ACC112 (cell line): ENCODE results near the gene ARHGAP11B.
"Not testable (repeated sequence)": the region's sequence is repeated elsewhere in the genome, so short reads cannot be mapped to it uniquely, and the experiment has no call there.

Experiments used
- H2AFZ ChIP-seq: fragments of 200-600 bp; sonication (generic); one replicate; pipeline ENCODE4 v1.6.0; 2017; ENCODE audit warnings: antibody characterized with exemption, low read length; ENCODE audit not compliant: unreplicated experiment
- H3K27ac ChIP-seq: fragments of 200-600 bp; sonication (generic); 2 replicates; pipeline ENCODE4 v1.5.1; 2014; ENCODE audit warnings: low read depth, mild to moderate bottlenecking, antibody characterized with exemption, low read length, moderate library complexity
- H3K27me3 ChIP-seq: fragments of 200-600 bp; sonication (generic); 2 replicates; pipeline ENCODE4 v1.6.1; 2014; ENCODE audit warnings: mild to moderate bottlenecking, antibody characterized with exemption, low read length, moderate library complexity, mixed read lengths; ENCODE audit not compliant: insufficient read depth
- H3K36me3 ChIP-seq: fragments of 200-600 bp; sonication (generic); 2 replicates; pipeline ENCODE4 v1.6.1; 2016; ENCODE audit warnings: mild to moderate bottlenecking, antibody characterized with exemption, low read length, moderate library complexity, mixed read lengths; ENCODE audit not compliant: insufficient read depth
- H3K4me1 ChIP-seq: fragments of 200-600 bp; sonication (generic); one replicate; pipeline ENCODE4 v1.6.1; 2016; ENCODE audit warnings: low read length, mixed read lengths; ENCODE audit not compliant: insufficient read depth, unreplicated experiment, control insufficient read depth
- H3K4me3 ChIP-seq: fragments of 200-600 bp; sonication (generic); 2 replicates; pipeline ENCODE4 v1.5.1; 2014; ENCODE audit warnings: mild to moderate bottlenecking, low read depth, low read length
- H3K79me2 ChIP-seq: fragments of 200-600 bp; sonication (generic); one replicate; pipeline ENCODE4 v1.6.0; 2016; ENCODE audit warnings: low read length; ENCODE audit not compliant: control insufficient read depth, unreplicated experiment, insufficient read depth

Gene ARHGAP11B

GRCh38 chr15:30625436-30626193, at the start of gene ARHGAP11B:
Gene ARHGAP11B, plus strand, starts transcription at chr15:30626128.
- not testable (repeated sequence) for H3K27me3 ChIP-seq, H3K36me3 ChIP-seq, H3K4me1 ChIP-seq
- peak within 1 kb of the TSS; percentile 95 for H3K27ac ChIP-seq
- peak within 1 kb of the TSS; percentile 82 for H3K4me3 ChIP-seq
- H3K79me2 ChIP-seq, result peaks cover 40% of the 10 kb centered on the region
- peak within 1 kb of the TSS; percentile 89 for H2AFZ ChIP-seq

- not testable (repeated sequence) for H3K36me3 ChIP-seq, H3K4me1 ChIP-seq, H3K27me3 ChIP-seq, H2AFZ ChIP-seq, H3K4me3 ChIP-seq, H3K27ac ChIP-seq, H3K79me2 ChIP-seq
Measured at GRCh38 chr15:30579394-30579970, 46.4 kb upstream of the ARHGAP11B start.

GRCh38 chr15:30580716-30581115, 45.2 kb upstream of the ARHGAP11B start:
- H3K4me1 ChIP-seq, H3K4me3 ChIP-seq, H3K79me2 ChIP-seq, H2AFZ ChIP-seq, H3K27me3 ChIP-seq, H3K36me3 ChIP-seq, H3K27ac ChIP-seq: not testable (repeated sequence)

GRCh38 chr15:30598953-30599352, 27.0 kb upstream of the ARHGAP11B start:
- not testable (repeated sequence) for H2AFZ ChIP-seq, H3K27me3 ChIP-seq, H3K4me1 ChIP-seq, H3K36me3 ChIP-seq, H3K4me3 ChIP-seq, H3K27ac ChIP-seq, H3K79me2 ChIP-seq

GRCh38 chr15:30603796-30604195, 22.1 kb upstream of the ARHGAP11B start, which contains the start of gene GOLGA8H:
Gene GOLGA8H, plus strand, starts transcription at chr15:30604028. Its CDS starts 98 bp downstream, at chr15:30604126.
- not testable (repeated sequence) for H3K4me3 ChIP-seq, H2AFZ ChIP-seq, H3K4me1 ChIP-seq, H3K27me3 ChIP-seq, H3K79me2 ChIP-seq, H3K36me3 ChIP-seq, H3K27ac ChIP-seq

GRCh38 chr15:30612271-30612670, 13.7 kb upstream of the ARHGAP11B start:
- not testable (repeated sequence) for H2AFZ ChIP-seq, H3K36me3 ChIP-seq, H3K4me1 ChIP-seq, H3K79me2 ChIP-seq, H3K4me3 ChIP-seq, H3K27me3 ChIP-seq, H3K27ac ChIP-seq

- H2AFZ ChIP-seq, H3K79me2 ChIP-seq, H3K27me3 ChIP-seq, H3K4me1 ChIP-seq, H3K27ac ChIP-seq, H3K36me3 ChIP-seq, H3K4me3 ChIP-seq: not testable (repeated sequence)
Measured at GRCh38 chr15:30621342-30621741, 4.6 kb upstream of the ARHGAP11B start.

- peaks cover 40% of the 10 kb centered on the region for H3K79me2 ChIP-seq
- peak overlapping the region; percentile 82 for H3K4me3 ChIP-seq
- H3K36me3 ChIP-seq, H3K27me3 ChIP-seq, H3K4me1 ChIP-seq: not testable (repeated sequence)
- peak overlapping the region; percentile 77 for H2AFZ ChIP-seq
- H3K27ac ChIP-seq, result peak overlapping the region; percentile 95
Measured at GRCh38 chr15:30626194-30626565, 252 bp downstream of the ARHGAP11B start.

GRCh38 chr15:30626632-30627031, 704 bp downstream of the ARHGAP11B start:
- H3K27me3 ChIP-seq, H3K4me1 ChIP-seq, H3K36me3 ChIP-seq: not testable (repeated sequence)
- Histone ChIP-seq H3K4me3 (peak overlapping the region; percentile 82), H3K27ac (peak overlapping the region; percentile 95), H3K79me2 (peaks cover 40% of the 10 kb centered on the region), H2AFZ (peak overlapping the region; percentile 25)

GRCh38 chr15:30650012-30650929, 24.3 kb downstream of the ARHGAP11B start:
- Histone ChIP-seq H3K36me3 (0 out of 2 replicates have a peak, but pooled peaks cover 7% of the 10 kb centered on the region), H3K79me2 (peaks cover 21% of the 10 kb centered on the region), H3K27ac (peak overlapping the region; percentile 55), H3K27me3 (no peaks in the 10 kb centered on the region), H2AFZ (no peak overlapping the region), H3K4me3 (no peak overlapping the region), H3K4me1 (peaks cover 8% of the 10 kb centered on the region)
